Measurements from ENCODE around the gene FOXK2. TPM values are rescaled to one million over a fixed set of nuclear protein-coding genes. Genes with fewer than 3 reads are reported as not detected.

FOXK2 gene
- total RNA-seq = 36.6 and 36.7 TPM in 2 replicates

GRCh38 chr17:82518826-82519810, at the start of gene FOXK2:
Gene FOXK2, plus strand, starts transcription at chr17:82519732. Its CDS starts 157 bp downstream, at chr17:82519889.

GRCh38 chr17:82648165-82648668, 128.7 kb downstream of the FOXK2 start, which contains the start of gene WDR45B:
Gene WDR45B, minus strand, starts transcription at chr17:82648444. Its CDS starts 104 bp downstream, at chr17:82648340.

Other genes starting within 250 kb of the FOXK2 start
- 31.8 and 34.0 TPM in 2 replicates for gene CSNK1D, start 246.0 kb upstream of the FOXK2 start, total RNA-seq
- gene CD7, start 202.1 kb upstream of the FOXK2 start, total RNA-seq = 0.30 and 0.34 TPM in 2 replicates
- 12.9 and 14.0 TPM in 2 replicates for gene SECTM1, start 186.0 kb upstream of the FOXK2 start, total RNA-seq
- not detected in 2 replicates for gene TEX19, start 160.5 kb upstream of the FOXK2 start, total RNA-seq
- gene UTS2R, start 148.0 kb upstream of the FOXK2 start, total RNA-seq = not detected in 2 replicates
- gene HEXD, start 101.4 kb upstream of the FOXK2 start, total RNA-seq = 8.8 and 9.9 TPM in 2 replicates
- gene OGFOD3, start 101.1 kb upstream of the FOXK2 start, total RNA-seq = 24.8 and 30.4 TPM in 2 replicates
- 68.1 and 68.7 TPM in 2 replicates for gene CYBC1, start 69.0 kb upstream of the FOXK2 start, total RNA-seq
- gene NARF, start 61.0 kb upstream of the FOXK2 start, total RNA-seq = 29.4 and 40.4 TPM in 2 replicates
- 53.4 and 57.0 TPM in 2 replicates for gene WDR45B, start 128.7 kb downstream of the FOXK2 start, total RNA-seq
- 5.2 and 5.4 TPM in 2 replicates for gene RAB40B, start 179.0 kb downstream of the FOXK2 start, total RNA-seq
- 24.7 and 29.6 TPM in 2 replicates for gene FN3KRP, start 197.0 kb downstream of the FOXK2 start, total RNA-seq
- gene FN3K, start 215.9 kb downstream of the FOXK2 start, total RNA-seq = 1.3 TPM in 2 replicates
- 40.0 and 48.8 TPM in 2 replicates for gene TBCD, start 232.3 kb downstream of the FOXK2 start, total RNA-seq